ENCODE results near the gene HAGH.

HAGH gene

DNA sequence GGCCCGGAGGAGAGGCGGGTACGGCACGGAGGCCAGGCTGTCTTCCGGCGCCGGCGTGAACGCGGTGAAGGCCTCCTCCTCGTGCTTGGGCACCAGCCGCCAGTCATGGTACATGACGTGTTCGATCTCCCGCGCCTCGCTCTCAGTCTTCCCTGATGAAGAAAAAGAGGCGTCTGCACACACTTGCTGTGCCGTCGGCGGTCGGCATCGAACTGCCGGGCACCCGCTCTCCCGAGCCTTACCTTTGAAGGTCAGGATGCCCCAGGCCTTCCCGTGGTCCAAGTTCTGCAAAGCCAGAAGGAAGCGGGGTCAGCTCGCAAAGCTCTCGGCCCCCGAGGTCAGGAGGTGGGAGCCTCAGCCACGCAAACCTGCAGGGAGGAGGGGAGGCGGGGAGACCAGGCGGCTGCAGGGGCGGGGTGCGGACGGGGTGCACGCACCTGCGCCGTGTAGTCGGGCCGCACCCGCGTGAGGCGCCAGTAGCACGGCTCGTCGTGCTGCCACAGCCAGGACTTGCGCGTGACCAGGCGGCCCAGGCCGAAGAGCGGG lies 54.2 kb downstream of the HAGH start, which contains the start of gene EME2:
Gene EME2, plus strand, starts transcription at position 449 of the 546 bp plus-strand sequence. CDS start 418 bp downstream, outside the sequence.
- no peak for FAIRE-seq

DNA sequence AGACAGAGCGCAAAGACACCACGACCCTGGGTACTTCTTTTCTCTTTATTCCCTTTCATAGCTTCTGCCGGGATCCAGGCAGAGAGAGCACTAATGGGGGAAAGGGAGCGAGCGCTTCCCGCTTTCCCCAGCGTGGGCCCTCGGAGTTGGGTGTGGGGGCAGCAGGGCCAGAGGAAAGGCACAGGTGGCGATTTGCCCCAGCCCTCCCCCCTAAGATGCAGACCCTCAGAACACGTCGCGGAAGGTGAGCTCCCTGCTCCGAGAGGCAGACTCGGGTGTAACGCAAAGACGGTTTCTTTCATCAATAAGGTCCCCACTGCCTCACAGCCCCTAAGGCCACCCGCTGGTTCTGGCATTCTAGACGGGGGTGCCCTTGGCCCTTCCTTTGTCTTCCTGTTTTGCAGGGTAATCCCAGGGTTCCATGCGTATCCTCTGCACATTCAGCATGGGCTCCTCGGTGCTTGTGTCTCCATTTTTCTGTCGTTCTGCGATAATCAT lies 54.7 kb downstream of the HAGH start:
- FAIRE-seq = no peak

DNA sequence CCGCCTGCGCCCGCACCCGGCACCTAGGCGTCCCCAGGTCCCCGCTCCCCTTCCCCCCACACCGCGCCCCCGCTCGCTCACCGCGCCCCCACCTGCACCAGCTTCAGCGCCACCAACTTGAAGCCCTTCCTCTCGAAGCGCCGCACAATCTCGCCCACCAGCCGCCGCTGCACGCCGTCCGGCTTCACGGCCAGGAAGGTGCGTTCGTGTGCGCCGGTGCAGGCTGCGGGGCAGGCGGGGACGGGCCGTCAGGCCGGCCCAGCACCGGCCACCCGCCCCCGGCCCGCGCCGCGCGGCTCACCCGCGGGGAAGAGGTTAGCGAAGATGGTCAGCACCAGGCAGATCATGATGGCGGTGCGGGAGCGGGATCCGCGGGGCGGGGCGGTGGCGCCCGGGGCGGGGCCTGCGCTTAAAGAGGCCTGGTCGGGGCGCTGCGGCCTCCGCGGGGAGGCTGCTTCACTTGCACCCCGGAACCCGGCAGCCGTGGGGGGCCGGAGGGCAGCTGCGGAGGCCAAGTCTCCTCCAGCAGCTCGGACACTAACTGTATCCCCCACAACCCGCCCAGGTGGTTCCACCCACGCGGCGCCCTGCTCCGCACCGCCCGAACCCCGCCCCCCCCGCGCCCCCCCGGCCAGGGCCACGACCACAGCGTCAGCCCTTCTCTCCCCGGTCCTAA lies 55.3 kb downstream of the HAGH start, which contains the start of gene NME3:
Gene NME3, minus strand, starts transcription at position 356 of the 676 bp plus-strand sequence. Its CDS starts 9 bp downstream, at position 347.
- FAIRE-seq = no peak

DNA sequence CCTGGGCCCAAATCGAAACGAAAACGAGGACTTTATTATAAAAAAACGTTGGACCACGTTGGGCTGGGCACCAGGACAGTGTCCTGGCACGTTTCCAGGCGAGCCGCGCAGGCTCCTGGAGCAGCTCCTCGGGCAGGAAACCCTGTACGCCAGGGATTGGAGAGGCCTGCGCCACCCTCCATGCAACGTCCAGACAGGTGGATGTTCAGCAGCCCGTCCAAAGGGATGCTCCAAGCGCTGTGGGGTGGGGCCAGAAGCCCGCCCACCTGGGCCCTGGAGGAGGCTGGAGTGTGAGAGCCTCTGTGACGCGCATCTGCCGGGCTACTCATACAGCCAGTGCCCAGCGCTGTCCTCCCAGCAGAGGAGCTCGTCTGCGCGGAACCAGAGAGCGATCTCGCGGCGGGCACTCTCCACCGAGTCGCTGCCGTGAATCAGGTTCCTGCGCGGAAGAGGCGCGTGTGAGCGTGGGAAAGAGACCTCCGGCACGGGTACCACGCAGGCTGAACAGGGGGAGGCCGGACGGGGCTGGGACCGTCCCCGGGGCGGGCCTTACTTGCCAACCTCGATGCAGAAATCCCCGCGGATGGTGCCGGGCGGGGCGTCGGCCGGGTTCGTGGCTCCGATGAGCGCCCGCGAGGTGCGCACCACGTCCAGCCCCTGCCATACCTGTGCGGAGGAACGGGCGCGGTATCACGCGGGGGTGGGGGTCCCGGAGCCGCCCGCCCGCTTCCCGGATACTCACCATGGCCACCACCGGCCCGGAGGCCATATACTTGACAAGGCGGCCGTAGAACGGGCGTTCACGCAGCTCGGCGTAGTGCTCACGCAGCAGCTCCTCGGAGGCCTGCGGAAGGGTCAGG lies 56.1 kb downstream of the HAGH start:
- no peak for FAIRE-seq

DNA sequence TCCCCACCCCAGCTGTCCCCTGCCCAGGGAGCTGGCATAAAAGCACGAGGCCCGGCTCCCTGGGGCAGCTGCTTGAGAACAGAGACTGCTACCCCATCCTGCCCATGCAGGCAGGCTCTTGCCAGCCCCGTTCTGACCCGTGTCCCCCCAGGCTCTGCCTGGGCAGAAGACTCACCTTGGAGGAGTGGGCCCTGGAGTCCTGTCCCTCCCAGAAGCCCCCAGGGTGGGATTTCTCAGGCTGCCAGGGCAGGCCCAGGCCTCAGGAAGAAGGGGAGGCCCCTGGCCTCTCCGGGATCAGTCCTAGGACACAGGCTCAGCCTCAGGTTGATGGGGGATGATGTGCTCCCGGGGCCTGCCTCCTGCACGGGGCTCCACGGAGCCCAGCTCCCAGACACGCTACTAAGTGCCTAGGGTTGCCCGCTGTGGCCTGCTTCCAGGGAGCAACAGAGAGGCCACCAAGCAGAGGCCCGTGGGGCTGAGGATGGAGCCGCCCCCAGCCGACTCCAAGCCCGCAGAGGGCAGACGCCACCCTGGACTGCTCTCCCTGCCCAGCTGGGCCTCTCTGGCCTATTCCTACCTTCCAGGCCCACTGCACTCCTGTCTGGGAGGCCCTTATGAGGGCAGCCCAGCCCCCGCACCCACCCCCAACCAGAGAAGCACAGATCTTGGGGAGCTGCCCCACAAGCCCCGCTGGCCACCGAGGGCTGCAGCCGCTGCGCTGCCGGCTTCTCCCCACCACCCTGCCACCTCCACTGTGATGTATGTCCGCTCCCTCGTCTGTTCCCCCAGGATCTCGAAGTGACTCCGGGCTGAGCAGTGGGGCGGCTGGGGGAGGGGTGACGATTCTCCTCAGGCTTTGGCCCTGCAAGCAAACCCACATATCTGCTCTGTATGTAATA lies 57.0 kb downstream of the HAGH start:
- FAIRE-seq = no peak

- FAIRE-seq = no peak
Observed at GRCh38 chr16:1768767-1769401, 57.7 kb downstream of the HAGH start.

- no peak for FAIRE-seq
Observed at GRCh38 chr16:1768061-1768766, 58.4 kb downstream of the HAGH start.

GRCh38 chr16:1767116-1767994 lies 59.3 kb downstream of the HAGH start:
- no peak for FAIRE-seq

GRCh38 chr16:1766701-1767100 lies 59.9 kb downstream of the HAGH start:
- FAIRE-seq = no peak

DNA sequence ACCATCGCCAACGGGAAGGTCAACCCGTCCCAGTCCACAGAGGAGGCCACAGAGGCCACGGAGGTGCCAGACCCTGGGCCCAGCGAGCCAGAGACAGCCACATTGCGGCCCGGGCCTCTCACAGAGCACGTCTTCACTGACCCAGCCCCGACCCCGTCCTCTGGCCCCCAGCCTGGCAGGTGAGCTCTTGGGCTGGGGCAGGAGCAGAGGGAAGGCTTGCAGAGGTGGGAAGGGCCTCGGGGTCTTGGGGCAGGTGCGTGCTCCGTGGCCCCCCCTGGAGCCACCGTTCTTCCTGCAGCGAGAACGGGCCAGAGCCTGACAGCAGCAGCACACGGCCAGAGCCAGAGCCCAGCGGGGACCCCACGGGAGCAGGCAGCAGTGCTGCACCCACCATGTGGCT lies 60.4 kb downstream of the HAGH start:
- FAIRE-seq = no peak

DNA sequence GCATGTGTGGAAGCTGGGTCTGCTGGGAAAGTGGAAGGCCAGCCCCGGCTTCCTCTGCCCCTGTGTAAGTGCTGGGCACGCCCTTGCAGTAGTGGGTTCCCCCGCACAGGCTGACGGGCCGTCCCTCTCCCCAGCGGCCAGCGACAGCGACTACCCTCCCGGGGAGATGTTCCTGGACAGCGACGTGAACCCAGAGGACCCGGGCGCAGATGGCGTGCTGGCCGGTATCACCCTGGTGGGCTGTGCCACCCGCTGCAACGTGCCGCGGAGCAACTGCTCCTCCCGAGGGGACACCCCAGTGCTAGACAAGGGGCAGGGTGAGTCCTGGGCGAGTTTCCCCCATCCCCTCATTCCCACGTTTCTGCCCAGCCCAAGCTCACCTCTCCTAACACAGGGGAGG lies 60.8 kb downstream of the HAGH start:
- no peak for FAIRE-seq

DNA sequence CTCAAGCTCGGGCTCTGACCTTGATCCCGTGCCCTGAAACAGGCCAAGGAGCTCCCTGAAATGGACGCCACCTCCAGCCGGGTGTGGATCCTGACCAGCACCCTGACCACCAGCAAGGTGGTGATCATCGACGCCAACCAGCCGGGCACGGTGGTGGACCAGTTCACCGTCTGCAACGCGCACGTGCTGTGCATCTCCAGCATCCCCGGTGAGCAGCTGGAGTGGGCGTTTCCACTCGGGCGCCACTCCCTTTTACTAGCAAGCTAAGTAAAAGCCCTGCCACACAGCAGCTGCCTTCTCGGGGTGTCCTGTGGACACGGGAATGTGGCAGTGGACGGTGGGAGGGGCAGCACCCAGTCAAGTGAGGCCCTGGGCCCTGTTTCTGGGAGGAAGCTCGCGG lies 61.7 kb downstream of the HAGH start:
- FAIRE-seq = no peak

GRCh38 chr16:1763521-1764511 lies 62.8 kb downstream of the HAGH start:
- no peak for FAIRE-seq

DNA sequence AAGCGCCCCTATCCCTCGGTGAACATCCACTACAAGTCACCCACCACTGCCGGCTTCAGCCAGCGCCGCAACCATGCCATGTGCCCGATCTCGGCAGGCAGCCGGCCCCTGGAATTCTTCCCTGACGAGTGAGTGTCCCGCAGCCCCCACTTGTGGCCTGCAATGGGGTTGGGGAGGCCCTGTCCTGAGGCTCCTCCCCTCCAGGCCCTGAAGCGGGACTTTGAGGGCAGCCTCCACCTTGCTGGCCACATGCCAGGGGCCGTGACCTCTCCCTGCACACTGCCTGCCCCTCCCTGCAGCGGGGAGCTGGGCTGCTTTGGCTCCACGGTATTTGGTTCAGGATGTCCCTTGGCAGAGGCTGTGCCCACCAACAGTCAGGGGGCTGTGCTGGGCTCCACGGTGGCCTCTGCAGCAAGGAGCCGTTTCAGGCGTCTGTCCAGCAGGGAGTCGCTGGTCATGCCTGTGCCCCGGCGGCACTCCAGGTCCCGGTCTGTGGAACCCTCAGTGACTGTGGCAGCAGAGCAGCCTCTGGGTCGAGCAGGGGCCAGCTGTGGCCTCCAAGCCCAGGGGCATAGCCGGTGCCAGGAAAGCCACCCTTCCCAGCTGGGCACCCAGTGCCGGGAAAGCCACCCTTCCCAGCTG lies 63.6 kb downstream of the HAGH start:
- FAIRE-seq = no peak

- FAIRE-seq = no peak
Observed at GRCh38 chr16:1762196-1762878, 64.3 kb downstream of the HAGH start.

DNA sequence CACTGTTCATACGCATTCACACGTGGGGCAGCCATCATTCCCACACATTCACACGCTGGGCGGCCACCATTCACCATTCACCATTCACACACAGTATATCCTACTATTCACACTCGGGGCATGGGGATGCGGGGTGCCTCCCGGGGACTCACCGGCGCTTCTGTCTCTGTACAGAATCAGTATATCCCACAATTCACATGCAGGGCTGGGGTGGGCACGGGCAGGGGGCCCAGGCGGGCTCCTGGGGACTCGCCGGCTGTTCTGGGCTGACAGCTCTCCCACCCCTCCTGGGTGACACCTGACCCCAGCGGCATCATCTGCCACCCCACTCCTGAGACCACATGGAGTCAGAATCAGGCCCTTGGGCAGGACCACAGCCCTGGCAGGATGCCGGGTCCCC lies 64.9 kb downstream of the HAGH start:
- FAIRE-seq = no peak

DNA sequence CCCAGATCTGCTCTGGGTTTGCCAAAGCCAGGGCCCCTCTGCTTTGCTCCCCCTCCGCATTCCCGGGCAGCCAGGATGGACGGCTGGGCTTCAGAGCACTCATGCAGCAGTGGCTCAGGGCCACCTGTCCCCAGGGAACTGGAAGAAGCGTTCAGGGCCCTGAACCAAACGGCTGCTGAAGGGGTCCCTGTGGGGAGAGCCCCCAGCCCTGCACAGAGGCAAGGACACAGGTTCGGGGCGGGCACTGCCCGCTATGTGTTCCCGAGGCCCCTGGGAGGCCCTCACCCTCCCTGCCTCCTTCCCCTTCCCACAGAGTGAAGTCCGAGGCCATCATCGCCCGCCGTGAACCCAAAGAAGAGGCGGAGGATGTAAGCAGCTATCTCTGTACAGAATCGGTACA lies 65.7 kb downstream of the HAGH start:
- no peak for FAIRE-seq

DNA sequence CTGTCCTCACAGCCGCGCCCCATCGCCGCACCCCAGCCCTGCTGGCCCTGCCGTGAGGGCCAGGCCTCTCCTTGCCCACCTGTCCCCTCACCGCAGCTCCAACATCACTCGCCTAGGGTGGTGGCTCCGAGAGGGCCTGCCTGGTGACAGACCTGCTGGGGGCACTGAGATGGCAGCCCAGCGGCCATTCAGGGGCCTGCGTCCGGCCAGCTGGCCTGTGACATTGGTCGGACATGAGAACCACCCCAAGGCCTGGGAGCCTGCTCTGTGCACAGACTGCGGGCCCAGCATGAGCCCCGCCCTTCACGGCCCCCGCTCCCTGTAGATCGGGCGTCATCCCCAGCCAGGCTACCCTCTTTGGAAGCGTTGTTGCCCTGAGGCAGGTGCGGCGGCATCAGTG lies 67.1 kb downstream of the HAGH start:
- FAIRE-seq = no peak

All from TTC549 (cell line).